ENCODE measurements around the gene CCDC85C.

DNA sequence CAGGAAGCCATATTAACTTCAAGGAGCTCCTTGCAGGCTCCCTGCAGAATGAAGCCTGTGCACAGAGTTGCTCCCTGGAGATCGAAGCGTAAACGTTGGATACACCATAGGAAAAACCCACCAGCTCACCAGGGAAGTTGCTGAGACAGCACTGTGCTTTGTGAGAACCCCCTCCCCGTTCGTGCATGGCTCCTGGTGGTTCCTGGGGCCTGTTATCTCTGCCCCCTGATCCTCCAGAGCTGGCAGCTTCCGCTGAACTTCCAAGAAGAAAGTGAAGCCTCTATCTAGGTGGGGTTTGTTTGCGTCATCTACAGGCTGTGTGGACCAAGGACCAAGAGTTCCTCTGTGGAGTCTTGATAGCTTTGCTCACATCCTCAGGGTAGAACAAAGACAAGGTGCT, 2.4 kb upstream of the CCDC85C start:
- no peak for TF ChIP-seq CTCF (IDR thresholded peaks at IDR 0.05; ENCODE audit: low read depth, low read length, missing input control)
- TF ChIP-seq, protein P1, sequence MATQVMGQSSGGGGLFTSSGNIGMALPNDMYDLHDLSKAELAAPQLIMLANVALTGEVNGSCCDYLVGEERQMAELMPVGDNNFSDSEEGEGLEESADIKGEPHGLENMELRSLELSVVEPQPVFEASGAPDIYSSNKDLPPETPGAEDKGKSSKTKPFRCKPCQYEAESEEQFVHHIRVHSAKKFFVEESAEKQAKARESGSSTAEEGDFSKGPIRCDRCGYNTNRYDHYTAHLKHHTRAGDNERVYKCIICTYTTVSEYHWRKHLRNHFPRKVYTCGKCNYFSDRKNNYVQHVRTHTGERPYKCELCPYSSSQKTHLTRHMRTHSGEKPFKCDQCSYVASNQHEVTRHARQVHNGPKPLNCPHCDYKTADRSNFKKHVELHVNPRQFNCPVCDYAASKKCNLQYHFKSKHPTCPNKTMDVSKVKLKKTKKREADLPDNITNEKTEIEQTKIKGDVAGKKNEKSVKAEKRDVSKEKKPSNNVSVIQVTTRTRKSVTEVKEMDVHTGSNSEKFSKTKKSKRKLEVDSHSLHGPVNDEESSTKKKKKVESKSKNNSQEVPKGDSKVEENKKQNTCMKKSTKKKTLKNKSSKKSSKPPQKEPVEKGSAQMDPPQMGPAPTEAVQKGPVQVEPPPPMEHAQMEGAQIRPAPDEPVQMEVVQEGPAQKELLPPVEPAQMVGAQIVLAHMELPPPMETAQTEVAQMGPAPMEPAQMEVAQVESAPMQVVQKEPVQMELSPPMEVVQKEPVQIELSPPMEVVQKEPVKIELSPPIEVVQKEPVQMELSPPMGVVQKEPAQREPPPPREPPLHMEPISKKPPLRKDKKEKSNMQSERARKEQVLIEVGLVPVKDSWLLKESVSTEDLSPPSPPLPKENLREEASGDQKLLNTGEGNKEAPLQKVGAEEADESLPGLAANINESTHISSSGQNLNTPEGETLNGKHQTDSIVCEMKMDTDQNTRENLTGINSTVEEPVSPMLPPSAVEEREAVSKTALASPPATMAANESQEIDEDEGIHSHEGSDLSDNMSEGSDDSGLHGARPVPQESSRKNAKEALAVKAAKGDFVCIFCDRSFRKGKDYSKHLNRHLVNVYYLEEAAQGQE (IDR thresholded peaks at IDR 0.05) = no peak
- TF ChIP-seq TAF1 (conservative IDR thresholded peaks at IDR 0.05) = no peak
- no peak for TF ChIP-seq EGR1 (IDR thresholded peaks at IDR 0.05; ENCODE audit: low read depth in 2 of 2)
- no peak for TF ChIP-seq RAD21 (IDR thresholded peaks at IDR 0.05)
- TF ChIP-seq ZBTB33 (IDR thresholded peaks at IDR 0.05) = no peak
- TF ChIP-seq HNF4A (conservative IDR thresholded peaks at IDR 0.05) = no peak
- TF ChIP-seq YY1 (IDR thresholded peaks at IDR 0.05) = no peak
- TF ChIP-seq, protein P2, sequence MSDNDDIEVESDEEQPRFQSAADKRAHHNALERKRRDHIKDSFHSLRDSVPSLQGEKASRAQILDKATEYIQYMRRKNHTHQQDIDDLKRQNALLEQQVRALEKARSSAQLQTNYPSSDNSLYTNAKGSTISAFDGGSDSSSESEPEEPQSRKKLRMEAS (IDR thresholded peaks at IDR 0.05) = no peak
- TF ChIP-seq, protein P3, sequence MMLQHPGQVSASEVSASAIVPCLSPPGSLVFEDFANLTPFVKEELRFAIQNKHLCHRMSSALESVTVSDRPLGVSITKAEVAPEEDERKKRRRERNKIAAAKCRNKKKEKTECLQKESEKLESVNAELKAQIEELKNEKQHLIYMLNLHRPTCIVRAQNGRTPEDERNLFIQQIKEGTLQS (IDR thresholded peaks at IDR 0.05) = no peak
- TF ChIP-seq RXRA (IDR thresholded peaks at IDR 0.05) = no peak
- TF ChIP-seq JUND (IDR thresholded peaks at IDR 0.05) = no peak

Data from liver (tissue), 3 donors.